ENCODE results near the gene MDM2.

MDM2 gene

DNA sequence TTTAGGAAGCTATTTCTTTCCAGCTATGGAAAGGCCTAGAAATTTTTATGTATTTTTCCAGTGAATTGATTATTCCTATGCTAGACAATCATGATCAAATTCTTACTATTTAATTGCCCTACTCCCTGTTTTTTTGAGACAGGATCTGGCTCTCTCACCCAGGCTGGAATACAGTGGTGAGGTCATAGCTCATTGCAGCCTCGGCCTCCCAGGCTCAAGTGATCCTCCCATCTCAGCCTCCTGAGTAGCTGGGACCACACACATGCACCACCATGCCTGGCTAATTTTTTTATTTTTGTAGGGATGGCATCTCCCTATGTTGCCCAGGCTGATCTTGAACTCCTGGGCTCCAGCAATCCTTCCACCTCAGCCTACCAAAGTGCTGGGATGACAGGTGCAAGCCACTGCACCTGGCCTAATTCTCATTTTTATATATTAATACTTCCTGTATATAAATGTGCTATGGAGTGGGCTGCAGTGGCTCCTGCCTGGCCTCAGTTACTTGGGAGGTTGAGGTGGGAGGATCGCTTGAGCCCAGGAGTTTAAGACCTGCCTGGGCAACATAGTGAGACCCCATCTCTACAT is 16.0 kb upstream of the MDM2 start:
- TF ChIP-seq, protein P1, sequence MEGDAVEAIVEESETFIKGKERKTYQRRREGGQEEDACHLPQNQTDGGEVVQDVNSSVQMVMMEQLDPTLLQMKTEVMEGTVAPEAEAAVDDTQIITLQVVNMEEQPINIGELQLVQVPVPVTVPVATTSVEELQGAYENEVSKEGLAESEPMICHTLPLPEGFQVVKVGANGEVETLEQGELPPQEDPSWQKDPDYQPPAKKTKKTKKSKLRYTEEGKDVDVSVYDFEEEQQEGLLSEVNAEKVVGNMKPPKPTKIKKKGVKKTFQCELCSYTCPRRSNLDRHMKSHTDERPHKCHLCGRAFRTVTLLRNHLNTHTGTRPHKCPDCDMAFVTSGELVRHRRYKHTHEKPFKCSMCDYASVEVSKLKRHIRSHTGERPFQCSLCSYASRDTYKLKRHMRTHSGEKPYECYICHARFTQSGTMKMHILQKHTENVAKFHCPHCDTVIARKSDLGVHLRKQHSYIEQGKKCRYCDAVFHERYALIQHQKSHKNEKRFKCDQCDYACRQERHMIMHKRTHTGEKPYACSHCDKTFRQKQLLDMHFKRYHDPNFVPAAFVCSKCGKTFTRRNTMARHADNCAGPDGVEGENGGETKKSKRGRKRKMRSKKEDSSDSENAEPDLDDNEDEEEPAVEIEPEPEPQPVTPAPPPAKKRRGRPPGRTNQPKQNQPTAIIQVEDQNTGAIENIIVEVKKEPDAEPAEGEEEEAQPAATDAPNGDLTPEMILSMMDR (IDR thresholded peaks at IDR 0.05; ENCODE audit: extremely low read depth, missing control alignments) = no peak
- no peak for DNase-seq (ENCODE audit: low spot score)

DNA sequence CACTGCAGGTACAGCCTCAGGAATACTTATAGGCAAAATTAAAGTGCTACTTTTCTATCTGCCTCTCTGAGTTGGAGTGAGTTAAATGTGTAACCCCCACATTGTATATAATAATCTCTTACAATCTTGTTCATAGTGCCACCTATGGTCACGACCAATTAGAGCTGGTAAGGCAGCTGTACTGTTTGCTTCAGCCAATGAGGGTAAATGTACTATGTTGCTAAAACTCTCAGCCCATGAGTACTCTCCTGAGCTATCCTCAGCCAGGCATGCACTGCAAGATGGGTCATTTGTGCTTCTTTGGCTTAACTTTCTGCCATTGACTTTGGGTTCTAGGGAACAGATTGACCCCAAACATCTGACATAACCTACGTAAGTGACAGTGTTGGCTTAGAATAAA is 15.0 kb upstream of the MDM2 start:
- peak; percentile 75 for DNase-seq (ENCODE audit: low spot score)
- TF ChIP-seq, protein P1 (IDR thresholded peaks at IDR 0.05; ENCODE audit: extremely low read depth, missing control alignments) = no peak

DNA sequence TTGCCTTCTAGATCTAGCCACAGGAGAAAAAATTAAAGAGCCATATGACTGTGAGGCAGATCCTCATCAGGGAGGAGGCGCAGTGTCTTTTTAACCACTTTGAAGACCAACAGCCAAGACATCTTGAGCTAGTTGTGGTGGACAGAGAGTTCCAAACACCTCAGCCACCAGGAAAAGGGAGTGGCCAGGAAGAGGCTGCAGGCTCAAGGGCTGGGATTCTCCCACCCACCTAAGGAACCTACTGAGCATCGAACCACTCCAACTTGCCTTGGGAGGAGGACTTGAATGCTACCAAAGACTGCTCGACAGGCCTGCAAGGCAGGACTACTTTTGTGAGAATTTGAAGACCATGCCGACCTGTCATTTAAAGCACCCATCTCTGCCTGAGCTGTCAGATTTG is 14.5 kb upstream of the MDM2 start:
- no peak for DNase-seq (ENCODE audit: low spot score)
- TF ChIP-seq, protein P1 (IDR thresholded peaks at IDR 0.05; ENCODE audit: extremely low read depth, missing control alignments) = no peak

DNA sequence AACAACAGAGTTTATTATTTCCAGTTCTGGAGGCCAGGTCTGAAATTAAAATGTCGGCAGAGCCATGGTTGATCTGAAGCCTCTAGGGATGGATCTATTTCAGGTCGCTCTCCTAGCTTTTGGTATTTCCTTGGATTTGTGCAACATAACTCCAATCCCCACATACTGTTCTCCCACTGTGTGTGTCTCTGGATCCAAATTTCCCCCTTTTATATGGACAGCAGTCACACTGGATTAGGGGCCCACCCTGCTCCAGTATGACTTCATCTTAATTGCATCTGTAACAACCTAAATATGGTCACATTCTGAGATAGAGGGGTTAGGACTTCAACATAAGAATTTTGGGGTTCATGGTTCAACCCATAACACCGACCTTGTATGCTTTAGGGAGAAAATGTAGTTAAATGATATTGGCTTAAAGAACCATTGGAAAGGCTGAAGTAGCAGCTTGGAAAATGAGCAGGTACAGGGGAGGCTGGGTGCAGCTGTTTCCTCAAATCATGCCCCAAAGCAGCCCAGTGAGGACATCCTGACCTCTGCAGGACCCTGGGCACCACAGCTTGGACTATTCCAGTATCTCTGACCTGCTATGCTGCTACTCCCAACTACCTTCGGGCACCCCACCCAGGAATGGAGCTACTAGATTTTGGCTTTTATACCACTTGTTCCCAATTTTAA is 13.9 kb upstream of the MDM2 start:
- TF ChIP-seq, protein P1 (IDR thresholded peaks at IDR 0.05; ENCODE audit: extremely low read depth, missing control alignments) = no peak
- no peak for DNase-seq (ENCODE audit: low spot score)

DNA sequence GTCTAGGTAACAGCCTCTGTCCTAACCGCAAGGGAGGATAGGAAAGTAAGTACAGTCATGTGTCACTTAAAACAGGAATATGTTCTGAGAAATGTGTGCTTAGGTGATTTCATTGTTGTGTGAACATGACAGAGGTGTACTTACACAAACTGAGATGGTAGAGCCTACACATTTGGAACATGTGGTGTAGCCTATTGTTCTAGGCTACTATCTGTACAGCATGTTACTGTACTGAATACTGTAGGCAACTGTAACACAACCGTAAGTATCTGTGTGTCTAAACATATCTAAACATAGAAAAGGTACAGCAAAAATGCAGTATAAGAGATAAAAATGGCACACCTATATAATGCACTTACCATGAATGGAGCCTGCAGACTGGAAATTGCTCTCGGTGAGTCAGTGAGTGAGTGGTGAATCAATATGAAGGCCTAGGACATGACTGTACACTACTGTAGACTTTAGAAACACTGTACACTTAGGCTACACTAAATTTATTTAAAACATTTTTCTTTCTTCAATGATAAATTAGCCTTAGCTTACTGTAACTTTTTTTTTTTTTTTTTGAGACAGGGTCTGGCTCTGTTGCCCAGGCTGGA is 13.2 kb upstream of the MDM2 start:
- no peak for DNase-seq (ENCODE audit: low spot score)
- TF ChIP-seq, protein P1 (IDR thresholded peaks at IDR 0.05; ENCODE audit: extremely low read depth, missing control alignments) = no peak

DNA sequence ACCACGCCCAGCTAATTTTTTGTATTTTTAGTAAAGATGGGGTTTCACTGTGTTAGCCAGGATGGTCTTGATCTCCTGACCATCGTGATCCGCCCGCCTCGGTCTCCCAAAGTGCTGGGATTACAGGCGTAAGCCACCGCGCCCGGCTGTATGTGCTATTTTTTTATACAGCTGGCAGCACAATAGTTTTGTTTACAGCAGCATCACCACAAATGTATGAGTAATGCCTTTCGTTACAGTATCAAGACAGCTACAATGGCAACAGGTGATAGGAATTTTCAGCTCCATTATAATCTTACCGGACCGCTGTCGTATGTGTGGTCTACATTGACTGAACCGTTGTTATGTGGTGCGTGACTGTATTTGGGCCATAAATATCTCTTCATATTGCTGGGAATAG is 11.6 kb upstream of the MDM2 start:
- DNase-seq (ENCODE audit: low spot score) = no peak
- TF ChIP-seq, protein P1 (IDR thresholded peaks at IDR 0.05; ENCODE audit: extremely low read depth, missing control alignments) = no peak

DNA sequence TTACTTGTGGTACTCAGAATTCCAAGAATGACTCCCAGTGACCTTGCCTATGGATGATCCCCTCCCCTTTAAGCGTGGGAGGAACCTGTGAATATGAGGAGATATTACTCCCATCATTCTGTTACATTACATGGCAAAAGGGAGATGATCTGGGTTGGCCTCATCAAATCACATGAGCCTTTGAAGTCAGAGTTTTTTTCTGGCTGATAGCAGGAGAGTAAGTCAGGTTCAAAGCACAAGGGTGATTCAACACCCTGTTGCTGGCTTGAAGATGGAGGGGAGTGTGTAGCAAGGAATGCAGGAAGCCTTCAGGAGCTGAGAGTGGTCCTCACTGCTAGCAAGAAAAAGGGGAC is 9.1 kb upstream of the MDM2 start:
- no peak for DNase-seq (ENCODE audit: low spot score)
- TF ChIP-seq, protein P1 (IDR thresholded peaks at IDR 0.05; ENCODE audit: extremely low read depth, missing control alignments) = no peak

All from GM20000 (cell line).